ENCODE data around the gene PRRC2C.

PRRC2C gene

GRCh38 chr1:171486048-171486519, 754 bp downstream of the PRRC2C start:
- Histone ChIP-seq H3K36me3 (ENCODE audit: control insufficient read depth, insufficient read depth, low read length) (no peaks in the 10 kb centered on the region; the same call in 1 of the 2 replicates), H3K4me3 (replicated peaks; ENCODE audit: low read depth, low read length) (peak overlapping the region; percentile 99), H3K27me3 (replicated peaks; ENCODE audit: control insufficient read depth, insufficient read depth, low read length) (no peaks in the 10 kb centered on the region)
- TF ChIP-seq CTCF (IDR thresholded peaks at IDR 0.05; ENCODE audit: insufficient read depth, low read length, poor library complexity, severe bottlenecking) = no peak
- no peak for DNase-seq (ENCODE audit: extremely low read depth, insufficient read length)

- no peak for TF ChIP-seq CTCF (IDR thresholded peaks at IDR 0.05; ENCODE audit: insufficient read depth, low read length, poor library complexity, severe bottlenecking)
- H3K27me3 ChIP-seq (replicated peaks; ENCODE audit: control insufficient read depth, insufficient read depth, low read length) = no peaks in the 10 kb centered on the region
- DNase-seq (ENCODE audit: extremely low read depth, insufficient read length) = no peak
- H3K4me3 ChIP-seq (replicated peaks; ENCODE audit: low read depth, low read length) = peak overlapping the region; percentile 99
- H3K36me3 ChIP-seq (ENCODE audit: control insufficient read depth, insufficient read depth, low read length) = peaks cover 1% of the 10 kb centered on the region; the same call in 1 of the 2 replicates
Measured at GRCh38 chr1:171487038-171487437, 1.7 kb downstream of the PRRC2C start.

GRCh38 chr1:171488190-171488929, 3.0 kb downstream of the PRRC2C start:
- peaks cover 1% of the 10 kb centered on the region; the same call in 1 of the 2 replicates for H3K36me3 ChIP-seq (ENCODE audit: control insufficient read depth, insufficient read depth, low read length)
- DNase-seq (ENCODE audit: extremely low read depth, insufficient read length) = no peak
- H3K4me3 ChIP-seq (replicated peaks; ENCODE audit: low read depth, low read length) = peak overlapping the region; percentile 37
- no peak for TF ChIP-seq CTCF (IDR thresholded peaks at IDR 0.05; ENCODE audit: insufficient read depth, low read length, poor library complexity, severe bottlenecking)
- no peaks in the 10 kb centered on the region for H3K27me3 ChIP-seq (replicated peaks; ENCODE audit: control insufficient read depth, insufficient read depth, low read length)

GRCh38 chr1:171494076-171494475, 8.7 kb downstream of the PRRC2C start:
- DNase-seq (ENCODE audit: extremely low read depth, insufficient read length) = no peak
- H3K36me3 ChIP-seq (ENCODE audit: control insufficient read depth, insufficient read depth, low read length) = peaks cover 1% of the 10 kb centered on the region
- TF ChIP-seq CTCF (IDR thresholded peaks at IDR 0.05; ENCODE audit: insufficient read depth, low read length, poor library complexity, severe bottlenecking) = no peak
- H3K27me3 ChIP-seq (replicated peaks; ENCODE audit: control insufficient read depth, insufficient read depth, low read length) = no peaks in the 10 kb centered on the region
- H3K4me3 ChIP-seq (replicated peaks; ENCODE audit: low read depth, low read length) = no peak overlapping the region

- Histone ChIP-seq H3K36me3 (ENCODE audit: control insufficient read depth, insufficient read depth, low read length) (peaks cover 1% of the 10 kb centered on the region), H3K27me3 (replicated peaks; ENCODE audit: control insufficient read depth, insufficient read depth, low read length) (no peaks in the 10 kb centered on the region), H3K4me3 (replicated peaks; ENCODE audit: low read depth, low read length) (no peak overlapping the region)
- no peak for TF ChIP-seq CTCF (IDR thresholded peaks at IDR 0.05; ENCODE audit: insufficient read depth, low read length, poor library complexity, severe bottlenecking)
- DNase-seq (ENCODE audit: extremely low read depth, insufficient read length) = no peak
Measured at GRCh38 chr1:171495444-171495843, 10.1 kb downstream of the PRRC2C start.

All from GM06990 (cell line).